Activated gamma-delta T cell treated with Interleukin-2 at 50 U/mL for 16 hours (primary cell): ENCODE measurements around the gene TTBK2.
"Not testable (repeated sequence)": the region's sequence is repeated elsewhere in the genome, so short reads cannot be mapped to it uniquely, and the experiment has no call there.

ENCODE experiments used
- DNase-seq: peaks from one replicate; pipeline ENCODE4 v3.0.0-alpha.2; 2020

The TTBK2 gene

GRCh38 chr15:42920519-42921341 lies at the start of gene TTBK2:
TTBK2 (minus strand) TSS chr15:42920778; CDS start chr15:42878617, 42,161 bp downstream.
- DNase-seq = peak; percentile 98

- no peak for DNase-seq
Observed at GRCh38 chr15:42964476-42964875, 43.9 kb upstream of the TTBK2 start.

- no peak for DNase-seq
Observed at GRCh38 chr15:42955518-42955917, 34.9 kb upstream of the TTBK2 start.

- DNase-seq = no peak
Observed at GRCh38 chr15:42954291-42954690, 33.7 kb upstream of the TTBK2 start.

GRCh38 chr15:42948898-42949297 lies 28.3 kb upstream of the TTBK2 start:
- DNase-seq = not testable (repeated sequence)

GRCh38 chr15:42940527-42940926 lies 19.9 kb upstream of the TTBK2 start:
- DNase-seq = no peak

GRCh38 chr15:42939841-42940240 lies 19.3 kb upstream of the TTBK2 start:
- no peak for DNase-seq

GRCh38 chr15:42937143-42937542 lies 16.6 kb upstream of the TTBK2 start:
- no peak for DNase-seq

- DNase-seq = no peak
Observed at GRCh38 chr15:42933886-42934667, 13.5 kb upstream of the TTBK2 start.

- no peak for DNase-seq
Observed at GRCh38 chr15:42932833-42933515, 12.4 kb upstream of the TTBK2 start.

- no peak for DNase-seq
Observed at GRCh38 chr15:42931702-42932486, 11.3 kb upstream of the TTBK2 start.

- no peak for DNase-seq
Observed at GRCh38 chr15:42929306-42929848, 8.8 kb upstream of the TTBK2 start.

- peak; percentile 35 for DNase-seq
Observed at GRCh38 chr15:42921342-42921731, 759 bp upstream of the TTBK2 start.

- peak; percentile 28 for DNase-seq
Observed at GRCh38 chr15:42919799-42920518, 619 bp downstream of the TTBK2 start.

GRCh38 chr15:42919308-42919707 lies 1.3 kb downstream of the TTBK2 start:
- no peak for DNase-seq

GRCh38 chr15:42918047-42918446 lies 2.5 kb downstream of the TTBK2 start:
- no peak for DNase-seq

GRCh38 chr15:42915654-42916315 lies 4.8 kb downstream of the TTBK2 start:
- no peak for DNase-seq

GRCh38 chr15:42914728-42915497 lies 5.7 kb downstream of the TTBK2 start:
- no peak for DNase-seq

GRCh38 chr15:42911058-42911592 lies 9.5 kb downstream of the TTBK2 start:
- DNase-seq = no peak

GRCh38 chr15:42908538-42908937 lies 12.0 kb downstream of the TTBK2 start:
- DNase-seq = no peak
